Activated CD8-positive, alpha-beta memory T cell treated with anti-CD3 and anti-CD28 coated beads for 48 hours (primary cell): ENCODE data around the gene TRAF4.

ENCODE experiments used
- DNase-seq, 3 experiments: peaks; one replicate each; pipeline ENCODE4 v3.0.0-alpha.2; 2020; ENCODE audit warnings: low read depth in 2 of 3, low spot score in 2 of 3

TRAF4 gene, protein sequence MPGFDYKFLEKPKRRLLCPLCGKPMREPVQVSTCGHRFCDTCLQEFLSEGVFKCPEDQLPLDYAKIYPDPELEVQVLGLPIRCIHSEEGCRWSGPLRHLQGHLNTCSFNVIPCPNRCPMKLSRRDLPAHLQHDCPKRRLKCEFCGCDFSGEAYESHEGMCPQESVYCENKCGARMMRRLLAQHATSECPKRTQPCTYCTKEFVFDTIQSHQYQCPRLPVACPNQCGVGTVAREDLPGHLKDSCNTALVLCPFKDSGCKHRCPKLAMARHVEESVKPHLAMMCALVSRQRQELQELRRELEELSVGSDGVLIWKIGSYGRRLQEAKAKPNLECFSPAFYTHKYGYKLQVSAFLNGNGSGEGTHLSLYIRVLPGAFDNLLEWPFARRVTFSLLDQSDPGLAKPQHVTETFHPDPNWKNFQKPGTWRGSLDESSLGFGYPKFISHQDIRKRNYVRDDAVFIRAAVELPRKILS

DNA sequence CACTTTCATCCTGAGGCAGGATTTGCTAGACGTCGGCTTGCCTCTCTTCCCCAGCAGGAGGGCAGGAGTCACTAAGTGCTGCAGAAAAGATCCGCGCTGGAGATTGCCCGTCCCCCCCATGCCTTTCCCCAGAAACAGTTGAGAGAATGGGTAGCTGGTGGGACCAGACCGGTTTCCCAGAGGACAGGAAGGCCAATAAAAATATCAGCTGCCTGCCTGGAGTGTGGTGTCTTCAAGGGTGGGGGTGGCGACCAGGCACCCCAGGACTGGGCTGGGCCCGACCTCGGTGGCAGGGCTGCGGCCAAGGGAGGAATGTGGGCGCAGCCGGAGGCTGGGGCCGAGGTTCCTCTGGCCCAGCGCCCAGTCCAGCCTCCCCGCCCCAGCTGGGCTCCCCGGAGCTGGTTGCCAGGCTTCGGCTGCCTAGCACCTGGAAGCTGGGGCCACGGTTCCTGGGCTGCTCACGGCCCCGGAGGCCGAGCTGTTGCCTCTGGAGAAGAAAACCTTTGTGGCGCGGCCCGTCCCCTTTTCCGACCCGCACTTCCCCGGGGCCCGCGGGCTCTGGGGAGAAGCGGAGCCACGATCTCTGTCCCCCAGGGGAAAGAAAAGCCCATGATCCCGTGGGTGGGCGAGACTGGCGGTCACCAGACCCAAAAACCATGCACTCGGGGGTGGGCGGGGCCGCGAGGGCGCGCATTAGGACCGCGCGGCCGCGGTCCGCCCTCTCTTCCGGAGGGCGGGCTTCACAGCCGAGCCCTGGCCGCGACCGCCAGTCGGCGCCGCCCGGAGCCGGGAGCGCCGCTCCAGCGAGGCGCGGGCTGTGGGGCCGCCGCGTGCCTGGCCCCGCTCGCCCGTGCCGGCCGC, at the start of gene TRAF4:
TRAF4 (plus strand) TSS at position 769 of the 861 bp plus-strand sequence. CDS start 102 bp downstream, outside the sequence.
- DNase-seq, result peak; percentile 68 to 79 (median 76)

DNA sequence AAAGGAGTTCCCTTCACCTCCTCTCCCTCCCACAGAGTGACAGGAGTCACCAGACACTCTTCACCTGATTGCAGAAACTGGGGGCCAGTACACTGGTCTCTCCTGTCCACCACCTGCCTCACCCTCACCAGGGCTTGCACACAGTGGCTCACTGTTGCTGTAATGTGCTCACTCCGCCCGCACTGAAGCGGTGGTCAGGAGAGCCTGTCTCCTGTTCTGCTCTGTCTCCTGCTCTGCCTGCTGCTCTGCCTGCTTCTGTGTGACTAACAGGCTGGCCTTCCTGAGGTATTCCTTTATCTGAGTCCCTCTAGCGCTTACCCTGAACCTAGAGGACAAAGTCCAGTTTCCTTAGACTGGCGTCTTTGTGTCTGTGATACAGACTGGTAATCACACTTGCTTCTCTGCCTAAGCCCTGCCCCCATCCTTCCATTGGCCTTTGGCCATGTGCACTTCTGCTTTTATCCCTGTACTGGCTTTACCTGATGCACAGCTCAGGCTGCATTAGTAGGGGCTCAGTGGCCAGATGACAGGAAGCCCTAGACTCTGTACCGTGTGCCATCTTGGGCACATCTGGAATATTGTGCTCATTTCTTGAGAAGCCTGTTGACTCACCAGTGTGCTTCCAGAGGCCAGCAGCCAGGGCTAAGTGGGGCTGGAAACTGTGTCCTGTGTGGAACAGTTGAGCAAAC, 45.4 kb upstream of the TRAF4 start:
- no peak for DNase-seq

DNA sequence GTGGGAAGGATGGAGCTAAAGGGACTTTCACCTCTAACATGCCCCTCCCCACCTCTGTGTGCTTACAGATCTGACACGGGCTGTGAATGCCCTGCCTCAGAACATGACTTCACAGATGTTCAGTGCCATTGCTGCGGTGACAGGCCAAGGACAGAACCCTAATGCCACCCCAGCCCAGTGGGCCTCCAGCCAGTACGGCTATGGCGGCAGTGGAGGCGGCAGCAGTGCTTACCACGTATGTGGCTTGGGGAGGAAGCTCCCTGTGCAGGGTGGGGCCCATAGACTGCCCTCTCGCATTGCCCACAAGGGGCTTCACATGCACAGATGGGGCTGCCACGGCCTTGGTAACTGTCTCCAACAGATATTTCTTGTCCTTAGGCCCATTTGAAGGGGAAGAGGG, 43.5 kb upstream of the TRAF4 start:
- DNase-seq, result no peak

DNA sequence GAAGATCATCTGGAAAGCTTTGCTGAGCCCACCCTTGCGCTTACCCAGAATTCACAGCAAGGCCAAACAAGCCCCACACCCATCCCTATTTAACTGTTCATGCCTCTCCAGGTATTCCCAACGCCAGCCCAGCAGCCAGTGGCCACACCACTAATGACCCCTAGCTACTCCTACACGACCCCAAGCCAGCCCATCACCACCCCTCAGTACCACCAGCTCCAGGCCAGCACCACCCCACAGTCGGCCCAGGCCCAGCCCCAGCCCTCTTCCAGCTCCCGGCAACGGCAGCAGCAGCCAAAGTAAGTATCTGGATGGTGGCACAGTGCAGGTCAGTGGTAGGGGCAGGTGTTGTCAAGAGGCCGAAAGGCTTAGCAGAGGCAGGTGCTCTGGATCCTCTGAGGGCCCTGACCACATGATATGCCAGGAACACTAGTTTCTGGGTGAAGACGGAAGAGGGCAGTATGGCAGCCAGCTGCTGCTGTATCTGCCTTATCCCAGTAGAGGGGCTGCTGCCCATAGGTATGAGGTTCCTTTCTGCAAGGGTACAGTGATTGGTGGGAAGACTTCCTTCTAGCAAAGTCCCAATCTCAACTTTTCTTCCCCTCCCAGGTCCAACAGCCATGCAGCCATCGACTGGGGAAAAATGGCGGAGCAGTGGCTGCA, 42.9 kb upstream of the TRAF4 start:
- DNase-seq, result no peak

DNA sequence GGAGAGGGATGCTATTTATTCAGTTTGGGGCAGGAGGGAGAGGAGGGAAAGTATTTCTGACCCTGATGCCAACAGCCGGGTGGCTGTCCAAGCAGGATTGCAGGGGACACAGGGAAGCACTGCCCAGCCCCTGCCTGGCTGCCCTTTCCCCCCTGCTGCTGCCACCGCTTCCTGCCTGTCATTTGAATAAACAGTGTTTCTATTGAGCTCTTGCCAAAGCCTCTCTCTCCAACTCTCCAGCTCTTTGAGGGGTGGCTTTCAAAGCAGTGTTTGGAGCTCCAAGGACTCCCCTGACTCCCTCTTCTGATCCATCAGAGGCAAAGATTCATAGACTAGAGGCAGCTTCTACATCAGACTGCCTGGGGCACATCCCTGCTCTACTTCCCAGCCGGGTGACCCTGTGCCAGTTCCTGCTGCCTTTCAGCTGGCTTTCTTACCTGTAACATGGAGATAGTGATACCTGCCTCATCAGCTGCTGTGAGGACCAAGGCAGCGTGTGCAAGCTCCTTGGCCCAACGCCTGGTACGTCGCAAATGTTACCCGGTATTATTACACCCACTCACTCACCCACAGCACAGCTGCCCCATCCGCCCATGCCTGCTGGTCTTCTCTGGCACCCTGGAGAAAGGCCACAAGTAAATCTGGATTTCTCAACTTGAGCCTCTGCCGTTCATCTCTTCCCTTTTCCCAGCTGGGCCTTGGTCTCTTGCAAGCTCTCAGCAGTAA, 41.6 kb upstream of the TRAF4 start:
- DNase-seq, result no peak

DNA sequence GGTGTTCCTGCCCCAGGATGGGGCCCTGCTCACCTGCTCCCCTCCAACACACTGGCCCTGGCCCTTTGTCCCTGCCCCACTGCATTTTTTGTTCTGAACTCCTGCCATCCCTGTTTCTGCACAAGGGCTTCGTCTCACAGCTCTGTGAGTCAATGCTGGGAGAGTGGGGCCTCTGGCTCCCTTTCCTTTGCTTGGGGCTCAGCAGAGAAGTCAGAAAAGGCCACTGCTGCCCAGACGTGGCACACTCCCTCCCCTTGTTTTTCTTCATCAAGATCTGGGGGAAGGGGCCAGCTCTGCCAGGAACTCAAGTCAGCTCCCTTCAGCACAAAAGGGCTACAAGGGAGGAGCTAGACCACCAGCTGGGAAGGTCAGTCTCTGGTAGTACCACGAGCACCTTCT, 41.1 kb upstream of the TRAF4 start:
- DNase-seq, result no peak

DNA sequence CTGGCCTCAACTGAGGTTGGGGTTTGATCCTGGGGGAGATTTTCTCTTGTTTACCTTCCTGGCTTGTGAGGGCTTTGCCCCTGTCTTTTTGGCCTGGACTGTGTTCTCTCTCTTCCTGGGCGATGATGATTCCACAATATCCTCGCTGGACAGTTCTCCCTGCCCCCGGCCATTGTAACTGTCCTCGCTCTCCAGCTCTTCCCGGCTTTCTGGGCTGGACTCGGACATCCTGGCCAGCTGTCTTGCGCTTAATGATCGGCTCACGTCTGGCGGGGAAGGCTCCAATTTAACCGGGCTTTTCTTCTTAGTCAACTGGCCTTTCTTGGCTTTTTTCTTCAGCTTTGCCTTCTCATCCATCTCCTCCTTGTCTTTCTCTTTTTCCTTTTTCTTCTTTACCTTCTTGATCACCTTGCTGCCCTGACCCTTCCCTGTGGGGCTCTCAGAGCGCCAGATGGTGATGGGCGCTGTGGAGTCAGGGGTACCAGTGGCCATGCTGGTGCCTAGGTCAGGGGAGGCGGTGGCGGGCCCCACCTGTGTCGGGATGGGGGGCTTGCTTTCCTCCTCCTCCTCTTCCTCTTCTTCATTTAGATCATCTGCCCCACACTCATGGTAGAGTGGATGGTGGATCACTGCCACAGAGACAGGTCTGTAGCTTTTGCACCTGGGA, 40.1 kb upstream of the TRAF4 start:
- no peak for DNase-seq

DNA sequence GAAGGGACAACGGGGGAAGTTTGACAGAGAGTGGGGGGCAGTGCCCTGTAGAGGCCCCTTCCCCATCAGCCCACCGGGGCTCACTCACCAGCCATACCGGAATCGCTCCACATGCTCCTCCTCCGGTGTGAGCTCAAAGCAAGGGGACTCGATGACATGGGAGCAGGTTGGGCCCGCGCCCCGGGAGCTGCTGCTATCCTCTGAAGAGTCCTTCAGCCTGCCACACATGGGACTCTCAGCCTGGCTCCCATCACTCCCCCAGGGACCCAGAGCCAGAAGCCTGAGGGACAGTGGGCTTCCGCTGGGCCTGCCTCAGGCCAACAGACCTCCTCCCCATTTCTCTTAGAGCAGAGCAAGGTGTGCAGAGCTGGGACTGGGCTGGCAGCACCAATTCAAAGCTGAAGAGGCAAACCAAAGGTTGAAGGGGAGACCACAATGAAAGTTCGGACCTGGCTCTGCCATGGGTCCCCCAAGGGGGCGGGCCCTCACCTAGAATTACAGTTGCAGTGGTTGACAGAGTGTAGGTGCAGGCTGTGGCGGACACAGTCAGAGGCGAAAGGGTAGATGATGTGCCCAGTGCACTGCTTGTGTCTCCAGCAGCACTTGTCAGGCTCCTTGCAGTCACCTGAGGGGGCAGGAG, 39.5 kb upstream of the TRAF4 start:
- DNase-seq, result no peak

DNA sequence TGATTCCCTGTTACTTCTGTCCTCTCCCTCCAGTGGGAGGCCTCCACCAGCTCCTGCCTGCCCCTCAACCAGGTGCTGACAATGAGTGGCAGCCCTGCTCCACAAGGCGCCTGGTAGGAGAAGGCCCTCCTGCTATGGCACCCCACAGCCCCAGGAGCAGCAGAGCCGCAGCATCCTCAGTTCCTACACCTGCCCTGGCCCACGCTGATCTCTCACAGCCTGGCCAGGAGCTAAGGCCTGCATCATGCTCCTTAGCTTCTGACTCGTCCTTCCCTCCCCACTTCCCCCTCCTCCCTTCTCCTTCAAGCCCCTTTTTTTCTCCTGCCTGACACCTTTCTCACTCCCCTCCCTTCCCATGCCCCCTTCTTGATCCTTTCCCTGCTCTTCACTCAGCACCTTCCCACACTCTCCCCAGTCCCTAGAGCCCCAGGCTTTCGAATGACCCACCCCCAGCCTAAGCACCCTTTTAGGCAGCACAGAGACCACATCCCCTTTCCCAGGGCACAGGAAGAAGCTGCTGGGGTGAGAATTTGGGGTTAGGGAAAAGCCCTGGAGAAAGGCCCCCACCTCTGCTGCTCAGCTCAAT, 38.6 kb upstream of the TRAF4 start:
- DNase-seq, result no peak

DNA sequence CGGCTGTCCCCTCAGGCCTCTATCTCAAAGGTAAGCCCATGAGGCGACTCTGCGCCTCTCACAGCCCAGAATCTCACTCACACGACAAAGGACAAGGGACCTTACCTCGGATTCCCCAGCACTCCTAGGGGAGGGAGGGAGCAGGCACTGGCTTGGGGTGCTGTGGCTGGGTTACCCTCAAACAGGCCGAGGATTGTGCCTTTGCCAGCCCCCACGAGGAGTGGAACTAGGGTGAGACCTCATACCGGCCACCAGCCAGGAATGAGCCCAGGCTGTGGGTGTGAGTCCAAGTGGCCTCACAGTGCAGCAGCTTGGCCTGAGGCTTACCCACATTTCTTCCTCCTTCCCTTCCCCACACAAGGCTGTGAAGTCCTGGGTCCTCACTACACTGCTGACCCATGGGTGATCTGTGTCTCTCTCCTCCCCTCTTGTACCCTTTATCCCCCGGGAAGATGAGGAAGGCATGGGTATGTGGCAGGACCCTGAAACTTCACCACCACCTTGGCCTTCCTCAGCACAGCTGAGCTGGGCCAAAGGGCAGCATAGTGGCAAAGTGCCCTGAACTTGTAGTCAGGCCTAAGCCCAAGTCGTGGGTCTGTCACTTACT, 38.0 kb upstream of the TRAF4 start:
- DNase-seq, result no peak

DNA sequence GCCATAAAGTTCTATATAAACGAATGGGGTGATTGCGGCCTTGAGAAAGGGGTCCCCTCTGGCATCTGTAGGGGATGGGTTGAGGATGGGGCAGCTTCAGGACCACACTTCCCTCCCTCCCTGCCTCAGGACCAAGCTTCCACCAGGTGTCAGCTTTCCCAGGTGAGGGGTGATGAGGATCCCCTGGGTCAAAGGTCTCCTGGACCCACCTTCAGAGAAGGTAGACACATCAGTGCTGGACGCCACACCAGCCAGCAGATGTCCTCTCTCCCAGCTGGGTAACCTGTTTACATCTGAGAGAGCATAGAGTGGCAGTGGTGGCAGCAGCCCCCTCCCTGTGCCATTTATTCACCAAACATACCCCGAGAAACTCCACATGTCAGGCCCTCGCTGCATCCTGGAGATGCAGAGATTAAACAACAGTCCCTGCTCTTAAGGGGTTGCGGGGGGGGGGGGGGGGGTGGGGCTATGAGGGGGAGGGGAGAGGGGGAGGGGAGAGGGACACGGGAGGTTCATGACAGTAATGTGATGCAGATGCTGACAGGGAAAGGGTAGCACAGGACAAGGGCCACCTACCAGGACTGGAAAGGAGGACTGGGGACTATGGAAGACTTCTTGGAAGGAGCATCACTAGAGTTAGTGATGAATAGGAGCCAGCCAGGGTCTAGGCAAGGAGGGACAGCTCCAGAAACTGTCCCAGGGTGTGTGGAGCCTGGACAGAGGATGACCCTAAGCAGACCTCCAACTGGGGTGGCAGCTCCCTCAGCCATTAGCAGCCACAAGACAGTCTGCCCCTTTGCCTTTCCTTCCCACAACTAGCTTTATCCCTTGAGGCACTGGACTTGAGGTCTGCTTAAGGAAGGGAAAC, 37.1 kb upstream of the TRAF4 start:
- no peak for DNase-seq

DNA sequence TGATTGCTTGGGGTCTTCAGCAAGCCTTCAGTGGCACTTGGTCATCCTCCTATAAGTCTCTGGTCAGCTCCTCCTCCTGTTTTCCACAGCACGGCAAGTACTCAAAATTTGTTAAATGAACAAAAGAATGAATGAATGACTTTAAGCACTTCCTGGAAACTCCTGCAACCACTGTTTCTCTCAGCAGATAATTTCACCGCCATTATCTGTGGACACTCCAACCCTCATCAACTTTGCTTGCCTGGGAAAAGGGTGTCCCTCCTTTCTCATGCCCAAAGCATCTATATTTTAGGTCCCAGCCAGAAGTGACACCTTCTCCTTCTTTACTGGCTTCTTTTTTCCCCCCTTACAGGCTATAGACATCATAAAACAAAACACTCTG, 36.5 kb upstream of the TRAF4 start:
- DNase-seq, result no peak

DNA sequence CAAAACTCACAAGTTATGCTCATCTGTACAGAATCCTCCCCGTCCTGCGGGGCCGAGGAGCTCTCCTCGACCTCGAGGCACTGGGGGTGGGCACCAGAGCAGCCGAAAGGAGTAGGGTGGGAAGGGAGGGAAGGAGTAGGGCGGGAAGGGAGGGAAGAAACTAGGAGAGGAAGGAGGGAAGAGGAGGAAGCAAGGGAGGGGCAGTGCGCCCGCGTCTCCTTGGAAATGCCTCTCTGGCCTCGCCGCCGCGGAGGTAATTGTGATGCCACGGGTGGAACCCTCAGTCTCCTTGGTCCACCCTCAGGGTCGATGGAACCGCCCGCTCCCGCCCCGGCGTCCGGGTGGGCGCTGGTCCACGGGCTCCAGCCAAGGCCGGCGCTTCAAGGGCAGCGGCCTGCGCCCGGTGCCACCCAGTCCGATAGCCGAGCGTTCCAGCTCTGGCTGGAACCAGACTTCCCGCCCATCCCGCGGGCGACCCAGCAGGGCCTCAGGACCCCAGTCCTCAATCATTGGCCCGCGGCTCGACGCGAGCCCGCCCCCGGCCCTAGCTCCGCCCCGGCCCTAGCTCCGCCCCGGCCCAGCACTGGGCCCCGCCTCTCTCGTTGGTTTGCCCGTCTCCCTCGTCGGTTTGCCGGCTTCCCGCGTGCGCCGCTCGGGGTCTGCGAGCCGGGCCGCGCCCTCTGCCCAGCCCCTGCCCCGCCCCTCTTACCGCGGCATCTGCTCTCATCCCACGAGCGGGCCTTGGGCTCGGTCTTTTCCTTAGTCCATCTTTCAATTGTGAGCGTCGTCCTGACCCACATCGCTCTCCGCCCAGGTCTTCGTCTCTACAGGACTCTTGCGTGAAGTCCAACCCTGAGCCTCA, 32.7 kb upstream of the TRAF4 start:
- DNase-seq, result peak; percentile 79 to 91 (median 83)

DNA sequence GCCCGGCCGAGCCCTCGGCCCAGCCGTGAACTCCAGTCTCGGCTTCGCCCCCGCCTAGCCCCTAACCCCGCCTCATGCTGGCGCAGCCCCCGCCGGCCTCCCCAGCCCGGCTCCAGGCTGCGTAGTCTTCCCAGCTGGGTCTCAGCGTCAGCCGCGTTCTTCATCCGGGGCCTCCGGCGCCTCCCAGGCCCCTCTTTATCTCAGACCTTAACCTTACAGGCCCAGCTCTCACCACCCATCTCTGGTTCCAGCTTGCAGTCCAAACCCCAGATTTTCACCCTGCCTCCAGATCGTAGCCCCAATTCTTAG, 32.1 kb upstream of the TRAF4 start, which contains the start of gene PROCA1:
PROCA1 (minus strand) TSS at position 166 of the 309 bp plus-strand sequence. CDS start 228 bp downstream, outside the sequence.
- no peak for DNase-seq

DNA sequence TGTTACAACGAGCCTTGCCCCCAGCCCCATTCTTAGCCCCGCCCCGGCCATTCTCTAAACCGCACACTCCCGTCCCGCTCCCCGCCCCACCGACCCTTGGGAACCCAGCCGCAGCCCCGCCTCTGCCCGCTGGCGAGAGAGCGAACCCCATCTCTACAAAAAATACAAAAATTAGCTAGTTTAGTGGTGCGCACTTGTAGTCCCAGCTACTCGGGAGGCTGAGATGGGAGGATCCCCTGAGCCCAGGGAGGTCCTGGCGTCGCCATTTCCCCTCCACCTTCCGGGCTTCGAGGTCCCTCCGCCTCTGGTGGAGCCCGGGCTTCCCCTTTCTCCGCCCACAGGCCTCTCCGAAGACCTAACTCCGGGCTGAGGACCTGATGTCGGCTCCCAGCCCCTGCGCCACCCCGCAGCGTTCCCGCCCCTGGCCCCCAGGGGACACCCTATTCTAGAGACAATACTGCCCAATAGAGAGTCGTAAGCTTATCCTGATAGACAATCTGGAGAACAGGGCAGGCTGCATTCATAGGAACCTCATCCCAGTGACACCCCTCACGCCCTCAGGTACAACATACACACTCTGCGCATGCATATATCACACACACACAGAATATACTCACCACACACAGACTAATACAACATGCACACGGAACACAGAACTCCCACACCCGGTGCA, 31.6 kb upstream of the TRAF4 start:
- DNase-seq, result peak in 1 of 3 experiments; percentile 57
